ENCODE results near the gene ZFP62.

The ZFP62 gene

DNA sequence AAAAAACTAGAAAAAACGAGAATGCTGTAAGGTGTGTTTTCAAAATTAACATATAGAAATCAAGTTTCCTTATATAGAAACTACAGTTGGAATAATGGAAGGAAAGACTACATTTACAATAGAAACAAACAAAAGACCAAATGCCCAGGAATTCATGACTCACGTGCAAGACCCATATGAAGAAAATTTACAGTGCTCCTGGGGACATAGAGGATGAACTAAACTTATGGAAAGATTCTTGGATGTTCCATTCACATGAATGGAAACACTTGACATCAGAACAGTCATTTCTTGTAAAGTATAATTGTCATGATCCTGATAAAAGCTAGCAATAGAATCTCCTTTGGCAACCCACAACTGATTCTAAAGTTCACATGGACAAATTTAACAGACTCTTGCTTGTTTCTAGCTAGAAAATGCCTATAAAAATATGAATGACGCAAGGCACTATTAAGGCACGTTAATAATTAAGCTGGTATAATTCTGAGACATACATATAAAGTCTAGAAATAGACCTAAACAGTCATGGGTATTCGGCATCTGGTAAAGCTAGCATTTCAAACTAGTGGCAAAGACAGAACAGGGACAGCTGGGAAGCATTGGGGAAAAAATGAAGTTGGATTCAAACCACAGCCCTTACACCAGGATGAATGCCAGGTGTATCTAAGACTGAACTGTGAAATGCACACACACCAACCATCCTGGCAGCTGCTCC lies 5.1 kb upstream of the ZFP62 start:
- H3K36me3 ChIP-seq (ENCODE audit: control insufficient read depth, insufficient read depth, low read length, severe bottlenecking) = no peaks in the 10 kb centered on the region
- DNase-seq (ENCODE audit: low read depth) = no peak
- no peak overlapping the region for H3K9ac ChIP-seq (ENCODE audit: low read length)
- H3K4me1 ChIP-seq (ENCODE audit: control insufficient read depth, insufficient read depth, low read length) = peaks cover 10% of the 10 kb centered on the region
- H3K4me3 ChIP-seq (ENCODE audit: low read length) = no peak overlapping the region
- no peaks in the 10 kb centered on the region for H3K27me3 ChIP-seq (replicated peaks; ENCODE audit: control insufficient read depth, insufficient read depth, low read length)
- no peaks in the 10 kb centered on the region for H3K9me3 ChIP-seq (ENCODE audit: control insufficient read depth, low read length)

DNA sequence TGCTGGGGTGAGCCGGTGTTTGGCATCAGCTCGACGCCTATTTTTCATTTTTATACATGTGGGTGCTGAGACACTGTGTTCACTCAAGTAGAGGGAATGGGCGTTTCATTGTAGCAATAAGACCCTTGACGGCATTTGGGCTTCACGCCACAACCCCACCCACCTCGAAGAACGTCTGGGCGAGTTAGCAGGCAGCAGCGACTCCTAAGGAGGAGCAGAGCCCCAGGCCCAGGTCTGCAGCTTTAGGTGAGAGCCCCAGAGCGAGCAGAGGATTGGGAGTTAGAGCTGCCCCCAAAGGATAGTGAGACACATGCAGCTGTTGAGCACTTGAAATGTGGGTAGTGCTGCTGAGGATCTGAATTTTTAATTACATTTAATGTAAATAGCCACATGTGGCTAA lies 1.6 kb upstream of the ZFP62 start:
- no peaks in the 10 kb centered on the region for H3K27me3 ChIP-seq (replicated peaks; ENCODE audit: control insufficient read depth, insufficient read depth, low read length)
- H3K4me1 ChIP-seq (ENCODE audit: control insufficient read depth, insufficient read depth, low read length) = peaks cover 5% of the 10 kb centered on the region
- H3K9me3 ChIP-seq (ENCODE audit: control insufficient read depth, low read length) = no peaks in the 10 kb centered on the region
- H3K36me3 ChIP-seq (ENCODE audit: control insufficient read depth, insufficient read depth, low read length, severe bottlenecking) = no peaks in the 10 kb centered on the region
- no peak for DNase-seq (ENCODE audit: low read depth)
- H3K4me3 ChIP-seq (ENCODE audit: low read length) = no peak overlapping the region
- no peak overlapping the region for H3K9ac ChIP-seq (ENCODE audit: low read length)

DNA sequence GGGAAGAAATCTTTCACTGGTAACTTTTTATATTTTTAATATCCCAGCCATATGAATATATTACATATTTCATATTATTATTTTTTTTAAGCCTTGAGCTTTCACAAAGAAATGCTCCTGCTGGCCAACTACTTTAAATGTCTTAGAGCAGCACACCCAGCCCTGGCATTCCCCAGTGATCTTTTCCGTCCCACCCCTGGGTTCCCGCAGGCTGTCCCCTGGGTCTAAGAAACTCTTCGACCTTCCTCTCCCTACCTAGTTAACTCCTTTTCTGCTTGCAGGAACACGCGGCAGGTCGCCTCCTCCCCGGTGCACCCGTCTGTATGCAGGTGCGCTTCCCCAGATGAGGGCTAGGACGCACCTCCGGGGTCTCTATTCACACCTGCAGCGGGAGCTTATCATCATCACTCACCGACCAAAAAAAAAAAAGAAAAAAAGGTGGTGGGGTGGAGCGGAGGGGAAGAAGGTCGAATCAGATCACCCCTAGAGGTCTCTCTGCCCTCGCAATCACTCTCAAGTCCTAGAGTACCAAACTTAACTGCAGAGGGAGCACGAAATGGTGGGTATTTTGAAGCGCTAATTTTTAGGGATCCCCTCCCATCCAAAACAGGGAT lies 696 bp downstream of the ZFP62 start:
- peaks cover 6% of the 10 kb centered on the region for H3K36me3 ChIP-seq (ENCODE audit: control insufficient read depth, insufficient read depth, low read length, severe bottlenecking)
- no peaks in the 10 kb centered on the region for H3K9me3 ChIP-seq (ENCODE audit: control insufficient read depth, low read length)
- peak overlapping the region; percentile 98 for H3K4me3 ChIP-seq (ENCODE audit: low read length)
- peaks cover 5% of the 10 kb centered on the region for H3K4me1 ChIP-seq (ENCODE audit: control insufficient read depth, insufficient read depth, low read length)
- H3K27me3 ChIP-seq (replicated peaks; ENCODE audit: control insufficient read depth, insufficient read depth, low read length) = no peaks in the 10 kb centered on the region
- DNase-seq (ENCODE audit: low read depth) = peak; percentile 23
- H3K9ac ChIP-seq (ENCODE audit: low read length) = peak overlapping the region; percentile 96

- peaks cover 5% of the 10 kb centered on the region for H3K4me1 ChIP-seq (ENCODE audit: control insufficient read depth, insufficient read depth, low read length)
- H3K9me3 ChIP-seq (ENCODE audit: control insufficient read depth, low read length) = no peaks in the 10 kb centered on the region
- peaks cover 6% of the 10 kb centered on the region for H3K36me3 ChIP-seq (ENCODE audit: control insufficient read depth, insufficient read depth, low read length, severe bottlenecking)
- H3K27me3 ChIP-seq (replicated peaks; ENCODE audit: control insufficient read depth, insufficient read depth, low read length) = no peaks in the 10 kb centered on the region
- H3K9ac ChIP-seq (ENCODE audit: low read length) = no peak overlapping the region
- H3K4me3 ChIP-seq (ENCODE audit: low read length) = no peak overlapping the region
- no peak for DNase-seq (ENCODE audit: low read depth)
Measured at GRCh38 chr5:180858586-180858985, 2.5 kb downstream of the ZFP62 start.

DNA sequence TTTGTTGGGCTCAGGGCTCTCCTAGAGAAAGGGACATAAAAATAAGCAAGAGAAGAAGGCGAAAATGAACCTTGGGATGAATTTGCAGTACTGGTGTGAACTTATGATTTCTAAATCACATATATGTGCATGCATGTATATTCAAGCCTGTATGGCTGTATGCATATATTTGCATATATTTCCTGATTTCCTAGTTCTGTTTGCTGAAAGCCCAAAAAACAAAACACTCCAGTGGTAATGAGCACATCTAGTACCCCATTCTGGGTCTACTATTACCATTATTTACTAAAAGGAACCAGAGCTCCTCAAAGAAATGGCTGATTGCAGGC lies 7.3 kb downstream of the ZFP62 start:
- no peak for DNase-seq (ENCODE audit: low read depth)
- H3K36me3 ChIP-seq (ENCODE audit: control insufficient read depth, insufficient read depth, low read length, severe bottlenecking) = peaks cover 38% of the 10 kb centered on the region
- no peak overlapping the region for H3K9ac ChIP-seq (ENCODE audit: low read length)
- no peak overlapping the region for H3K4me3 ChIP-seq (ENCODE audit: low read length)
- peaks cover 25% of the 10 kb centered on the region for H3K9me3 ChIP-seq (ENCODE audit: control insufficient read depth, low read length)
- H3K27me3 ChIP-seq (replicated peaks; ENCODE audit: control insufficient read depth, insufficient read depth, low read length) = no peaks in the 10 kb centered on the region
- no peaks in the 10 kb centered on the region for H3K4me1 ChIP-seq (ENCODE audit: control insufficient read depth, insufficient read depth, low read length)

- peaks cover 25% of the 10 kb centered on the region for H3K9me3 ChIP-seq (ENCODE audit: control insufficient read depth, low read length)
- no peaks in the 10 kb centered on the region for H3K4me1 ChIP-seq (ENCODE audit: control insufficient read depth, insufficient read depth, low read length)
- H3K9ac ChIP-seq (ENCODE audit: low read length) = no peak overlapping the region
- no peak for DNase-seq (ENCODE audit: low read depth)
- H3K36me3 ChIP-seq (ENCODE audit: control insufficient read depth, insufficient read depth, low read length, severe bottlenecking) = peaks cover 42% of the 10 kb centered on the region
- H3K27me3 ChIP-seq (replicated peaks; ENCODE audit: control insufficient read depth, insufficient read depth, low read length) = no peaks in the 10 kb centered on the region
- H3K4me3 ChIP-seq (ENCODE audit: low read length) = no peak overlapping the region
Measured at GRCh38 chr5:180853121-180853847, 7.8 kb downstream of the ZFP62 start.

DNA sequence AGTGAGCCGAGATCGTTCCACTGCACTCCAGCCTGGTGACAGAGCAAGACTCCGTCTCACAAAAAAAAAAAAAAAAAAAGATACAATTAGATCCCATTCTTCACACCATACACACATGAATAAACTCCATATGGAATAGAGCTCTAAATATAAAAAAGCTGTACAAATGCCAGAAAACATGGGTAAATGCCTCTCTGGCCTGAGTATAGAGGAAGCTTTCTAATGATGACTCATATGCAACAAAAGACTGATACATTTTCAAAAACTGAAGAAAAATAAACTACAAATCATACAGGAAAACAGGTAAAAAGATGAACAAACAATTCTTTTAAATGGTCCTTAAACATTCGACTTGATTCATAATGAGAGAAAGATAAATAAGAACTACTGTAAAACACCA lies 8.6 kb downstream of the ZFP62 start:
- no peaks in the 10 kb centered on the region for H3K27me3 ChIP-seq (replicated peaks; ENCODE audit: control insufficient read depth, insufficient read depth, low read length)
- peaks cover 46% of the 10 kb centered on the region for H3K36me3 ChIP-seq (ENCODE audit: control insufficient read depth, insufficient read depth, low read length, severe bottlenecking)
- no peak overlapping the region for H3K9ac ChIP-seq (ENCODE audit: low read length)
- peaks cover 25% of the 10 kb centered on the region for H3K9me3 ChIP-seq (ENCODE audit: control insufficient read depth, low read length)
- H3K4me1 ChIP-seq (ENCODE audit: control insufficient read depth, insufficient read depth, low read length) = no peaks in the 10 kb centered on the region
- no peak for DNase-seq (ENCODE audit: low read depth)
- H3K4me3 ChIP-seq (ENCODE audit: low read length) = no peak overlapping the region

DNA sequence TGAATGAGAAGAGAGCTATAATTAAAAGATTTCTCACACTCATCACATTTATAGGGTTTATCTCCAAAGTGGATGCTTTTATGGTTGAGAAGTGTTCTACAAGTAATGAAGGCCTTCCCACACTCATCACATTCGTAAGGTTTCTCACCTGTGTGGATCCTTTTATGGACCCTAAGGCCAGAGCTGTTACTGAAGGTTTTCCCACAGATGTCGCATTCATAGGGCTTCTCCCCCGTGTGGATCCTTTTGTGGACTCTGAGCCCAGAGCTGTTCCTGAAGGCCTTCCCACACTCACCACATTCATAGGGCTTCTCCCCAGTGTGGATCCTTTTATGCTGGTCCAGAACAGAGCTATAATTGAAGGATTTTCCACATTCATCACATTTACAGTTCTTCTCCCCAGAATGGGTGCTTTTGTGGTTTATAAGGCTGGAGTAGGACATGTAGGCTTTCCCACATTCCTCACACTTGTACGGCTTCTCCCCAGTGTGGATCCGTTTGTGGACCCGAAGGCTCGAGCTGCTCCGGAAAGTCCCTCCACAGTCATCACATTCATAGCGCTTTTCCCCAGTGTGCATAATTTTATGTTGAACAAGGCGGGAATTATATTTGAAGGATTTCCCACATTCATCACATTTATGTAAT lies 10.5 kb downstream of the ZFP62 start:
- no peak for DNase-seq (ENCODE audit: low read depth)
- no peaks in the 10 kb centered on the region for H3K27me3 ChIP-seq (replicated peaks; ENCODE audit: control insufficient read depth, insufficient read depth, low read length)
- H3K4me1 ChIP-seq (ENCODE audit: control insufficient read depth, insufficient read depth, low read length) = no peaks in the 10 kb centered on the region
- peaks cover 42% of the 10 kb centered on the region for H3K36me3 ChIP-seq (ENCODE audit: control insufficient read depth, insufficient read depth, low read length, severe bottlenecking)
- H3K9me3 ChIP-seq (ENCODE audit: control insufficient read depth, low read length) = peaks cover 25% of the 10 kb centered on the region
- H3K9ac ChIP-seq (ENCODE audit: low read length) = no peak overlapping the region
- peak overlapping the region; percentile 16 for H3K4me3 ChIP-seq (ENCODE audit: low read length)

GRCh38 chr5:180849827-180850226 lies 11.2 kb downstream of the ZFP62 start:
- Histone ChIP-seq H3K4me3 (ENCODE audit: low read length) (peak overlapping the region; percentile 14), H3K27me3 (replicated peaks; ENCODE audit: control insufficient read depth, insufficient read depth, low read length) (no peaks in the 10 kb centered on the region), H3K36me3 (ENCODE audit: control insufficient read depth, insufficient read depth, low read length, severe bottlenecking) (peaks cover 42% of the 10 kb centered on the region), H3K4me1 (ENCODE audit: control insufficient read depth, insufficient read depth, low read length) (no peaks in the 10 kb centered on the region), H3K9me3 (ENCODE audit: control insufficient read depth, low read length) (peaks cover 25% of the 10 kb centered on the region), H3K9ac (ENCODE audit: low read length) (no peak overlapping the region)
- DNase-seq (ENCODE audit: low read depth) = no peak

DNA sequence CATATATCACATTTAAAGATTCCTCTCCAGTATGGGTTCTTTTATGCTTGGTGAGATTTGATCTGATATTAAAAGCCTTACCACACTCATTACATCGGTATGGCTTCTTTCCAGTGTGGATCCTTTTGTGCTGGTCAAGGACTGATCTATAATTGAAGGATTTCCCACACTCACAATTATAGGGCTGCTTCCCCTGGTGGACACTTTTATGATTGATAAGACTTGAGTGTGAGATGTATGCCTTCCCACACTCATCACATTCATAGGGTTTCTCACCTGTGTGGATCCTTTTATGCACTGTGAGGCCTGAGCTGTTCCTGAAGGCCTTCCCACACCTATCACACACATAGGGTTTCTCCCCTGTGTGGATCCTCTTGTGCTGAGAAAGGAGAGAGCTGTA lies 12.2 kb downstream of the ZFP62 start:
- Histone ChIP-seq H3K4me1 (ENCODE audit: control insufficient read depth, insufficient read depth, low read length) (peaks cover 4% of the 10 kb centered on the region), H3K9me3 (ENCODE audit: control insufficient read depth, low read length) (peaks cover 25% of the 10 kb centered on the region), H3K36me3 (ENCODE audit: control insufficient read depth, insufficient read depth, low read length, severe bottlenecking) (peaks cover 42% of the 10 kb centered on the region), H3K27me3 (replicated peaks; ENCODE audit: control insufficient read depth, insufficient read depth, low read length) (no peaks in the 10 kb centered on the region), H3K9ac (ENCODE audit: low read length) (no peak overlapping the region), H3K4me3 (ENCODE audit: low read length) (no peak overlapping the region)
- DNase-seq (ENCODE audit: low read depth) = no peak

DNA sequence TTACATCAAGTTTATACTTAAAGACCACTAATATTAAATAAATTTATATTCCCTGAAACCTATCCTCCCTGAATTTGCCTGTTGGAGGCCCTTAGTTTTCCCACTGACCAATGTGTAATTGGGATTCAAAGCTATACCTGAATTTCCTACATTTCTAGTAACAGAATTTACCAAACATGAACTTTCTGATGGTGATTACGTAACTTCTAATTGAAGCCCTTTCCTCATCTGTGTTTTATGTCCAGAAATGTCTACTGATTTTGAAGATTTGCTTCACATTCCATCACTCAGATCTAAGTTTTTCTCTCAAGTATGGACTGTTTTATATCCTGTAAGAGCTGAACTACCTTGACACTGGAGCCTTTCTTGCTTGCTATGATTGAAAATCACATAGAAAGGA lies 12.8 kb downstream of the ZFP62 start:
- H3K36me3 ChIP-seq (ENCODE audit: control insufficient read depth, insufficient read depth, low read length, severe bottlenecking) = peaks cover 42% of the 10 kb centered on the region
- no peak overlapping the region for H3K4me3 ChIP-seq (ENCODE audit: low read length)
- no peak for DNase-seq (ENCODE audit: low read depth)
- H3K4me1 ChIP-seq (ENCODE audit: control insufficient read depth, insufficient read depth, low read length) = peaks cover 8% of the 10 kb centered on the region
- H3K27me3 ChIP-seq (replicated peaks; ENCODE audit: control insufficient read depth, insufficient read depth, low read length) = no peaks in the 10 kb centered on the region
- H3K9me3 ChIP-seq (ENCODE audit: control insufficient read depth, low read length) = peaks cover 25% of the 10 kb centered on the region
- H3K9ac ChIP-seq (ENCODE audit: low read length) = no peak overlapping the region

Measured in adipocyte (in vitro differentiated cells).